ENCODE data around the gene TBX15.
"Not testable (repeated sequence)": the region's sequence is repeated elsewhere in the genome, so short reads cannot be mapped to it uniquely, and the experiment has no call there.

The TBX15 gene

DNA sequence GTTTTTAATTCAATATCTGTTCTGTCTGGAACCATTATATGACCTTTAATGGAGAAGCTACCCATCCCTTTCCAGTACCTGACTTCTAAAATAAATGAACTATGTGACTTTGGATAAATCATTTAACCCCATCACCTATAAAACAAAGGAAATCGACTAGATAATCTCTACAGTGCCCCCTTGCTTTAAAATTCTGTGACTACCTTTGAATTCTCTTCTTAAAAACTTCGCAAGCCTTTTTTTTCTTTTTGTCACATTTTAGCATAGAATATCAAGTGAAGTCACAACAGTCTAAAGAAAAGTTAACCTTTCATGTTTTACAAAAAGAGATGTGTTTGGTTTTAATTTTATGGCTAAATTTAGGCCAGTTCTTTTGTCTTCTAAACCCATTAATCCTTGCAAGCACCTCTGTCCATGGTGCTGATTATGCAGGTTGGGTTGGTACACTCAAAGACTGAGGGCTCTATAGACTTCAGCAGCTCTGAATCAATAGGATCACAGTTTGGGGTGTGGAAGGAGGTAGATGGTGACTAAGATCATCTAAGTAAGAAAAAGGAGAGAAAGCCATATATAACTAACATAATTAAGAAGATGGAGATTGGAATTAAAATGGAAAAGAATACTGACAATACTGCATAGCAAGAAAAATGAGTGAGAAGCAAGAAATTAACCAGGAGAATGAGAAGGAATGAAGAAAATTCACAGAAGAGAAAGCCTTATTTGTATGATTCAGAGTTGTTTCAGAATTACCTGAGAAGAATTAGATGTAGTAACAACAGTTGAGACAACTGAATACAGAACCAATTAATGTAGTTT, 59.2 kb downstream of the TBX15 start:
- in situ Hi-C loops (cut with MboI; ENCODE audit: low sequenced_read_pairs): no loop called here

DNA sequence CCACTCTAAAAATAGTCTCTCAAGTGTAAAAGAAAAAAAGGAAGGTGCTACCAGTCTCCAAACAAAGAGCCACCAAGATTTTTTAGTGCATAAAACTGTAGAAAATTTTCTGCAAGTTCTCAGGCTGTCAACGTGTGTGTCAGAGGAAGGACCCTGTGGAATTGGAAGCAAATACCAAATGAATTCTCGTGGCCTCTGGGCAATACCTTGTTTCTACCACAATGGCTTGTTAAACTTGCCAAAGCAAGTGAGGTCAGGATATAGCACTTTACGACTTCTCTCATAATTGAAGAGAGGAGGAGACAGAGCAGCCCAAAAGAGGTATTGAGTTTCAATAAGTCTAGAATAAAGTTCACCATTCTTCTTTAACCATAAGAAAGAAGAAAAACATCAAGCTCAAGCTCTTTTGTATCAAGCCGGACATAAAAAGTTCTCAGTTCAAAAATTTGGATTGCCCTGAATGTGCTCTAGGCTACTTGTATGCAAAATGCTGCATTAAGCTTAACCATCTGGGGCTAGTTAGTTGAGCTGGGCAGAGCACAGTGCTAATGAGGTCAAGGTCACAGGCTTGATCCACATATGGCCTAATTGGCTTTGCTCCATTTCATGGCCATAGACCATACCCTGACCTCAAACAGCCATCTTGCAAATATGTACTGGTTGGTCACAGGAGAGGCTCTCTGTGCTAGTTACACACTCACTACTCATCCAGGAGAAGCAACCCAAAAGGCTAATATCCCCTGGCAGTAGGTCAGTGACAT, 60.5 kb downstream of the TBX15 start:
- in situ Hi-C loops (cut with MboI; ENCODE audit: low sequenced_read_pairs): no loop called here

DNA sequence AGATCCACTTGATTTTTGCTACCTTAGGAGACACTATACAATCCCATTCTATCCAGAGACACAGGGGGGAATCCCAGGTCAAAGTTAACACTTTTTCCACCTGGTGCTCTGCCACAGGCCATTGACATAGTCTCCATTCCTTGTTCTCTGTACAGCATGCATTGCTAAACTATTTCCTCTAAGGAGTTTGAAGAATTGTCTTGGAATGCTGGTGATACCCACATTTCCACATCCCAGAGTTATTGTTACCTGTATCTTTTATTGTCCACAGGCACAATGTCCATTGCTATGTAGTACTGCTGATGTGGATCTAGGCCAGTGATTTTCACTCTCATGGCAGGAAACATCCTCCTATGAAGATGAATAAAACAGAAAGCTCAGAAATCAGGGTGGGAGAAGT, 61.9 kb downstream of the TBX15 start:
- in situ Hi-C loops (cut with MboI; ENCODE audit: low sequenced_read_pairs): no loop called here

DNA sequence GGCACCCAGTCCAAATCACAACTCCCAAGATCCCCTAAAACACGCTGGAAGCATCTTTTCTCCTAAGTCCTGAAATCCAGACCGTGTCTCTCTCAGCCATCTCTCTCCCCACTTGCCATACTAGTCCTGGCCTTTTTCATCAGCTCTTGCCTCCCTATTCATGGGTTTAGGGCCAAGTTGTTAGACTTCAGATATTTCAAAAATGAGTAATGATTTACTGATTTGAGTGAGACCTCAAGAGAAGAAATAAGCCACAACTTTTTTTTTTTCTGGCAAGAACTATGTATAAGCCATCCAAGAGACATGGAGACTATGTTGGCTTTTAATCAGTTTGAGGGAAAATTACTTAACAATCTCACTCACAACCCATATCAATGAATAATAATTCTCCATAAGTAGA, 62.5 kb downstream of the TBX15 start:
- in situ Hi-C loops (cut with MboI; ENCODE audit: low sequenced_read_pairs): no loop called here

DNA sequence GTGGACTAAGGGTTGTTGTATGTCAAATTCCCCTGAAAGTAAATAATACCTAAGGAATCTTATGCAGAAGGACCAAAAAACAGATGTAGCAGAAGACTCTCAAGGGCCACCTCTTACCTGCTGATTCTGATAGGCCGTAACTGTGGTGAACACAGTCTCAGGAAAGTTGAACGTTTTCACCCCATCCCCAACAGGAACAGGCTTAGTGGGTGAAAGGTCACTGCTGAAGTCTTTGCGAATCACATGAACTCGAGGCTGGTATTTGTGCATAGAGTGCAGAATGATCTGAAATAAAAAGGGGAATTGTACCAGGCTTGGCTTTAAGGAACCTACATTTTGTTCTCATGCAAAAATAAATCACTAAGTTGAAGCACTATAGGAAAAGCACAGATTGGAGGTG, 64.8 kb downstream of the TBX15 start:
- in situ Hi-C loops (cut with MboI; ENCODE audit: low sequenced_read_pairs): no loop called here

DNA sequence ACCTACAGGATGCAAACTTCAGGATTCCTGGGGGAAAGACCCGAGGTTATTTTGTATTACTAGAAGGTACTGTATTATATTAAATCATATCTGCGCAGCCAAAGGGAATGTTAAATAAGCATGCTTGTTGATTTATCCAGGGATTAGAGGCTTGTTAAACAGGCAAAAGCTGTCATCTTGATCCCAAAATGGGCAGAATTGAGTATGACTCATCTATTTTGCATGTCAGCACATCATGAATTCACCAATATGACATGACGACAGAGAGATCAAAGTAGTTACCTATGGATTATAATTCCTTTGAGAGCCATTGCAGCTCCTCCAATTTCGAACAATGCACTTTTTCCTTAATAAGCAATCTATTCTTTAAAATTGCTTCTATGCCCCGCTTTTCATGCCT, 66.1 kb downstream of the TBX15 start:
- in situ Hi-C loops (cut with MboI; ENCODE audit: low sequenced_read_pairs): no loop called here

DNA sequence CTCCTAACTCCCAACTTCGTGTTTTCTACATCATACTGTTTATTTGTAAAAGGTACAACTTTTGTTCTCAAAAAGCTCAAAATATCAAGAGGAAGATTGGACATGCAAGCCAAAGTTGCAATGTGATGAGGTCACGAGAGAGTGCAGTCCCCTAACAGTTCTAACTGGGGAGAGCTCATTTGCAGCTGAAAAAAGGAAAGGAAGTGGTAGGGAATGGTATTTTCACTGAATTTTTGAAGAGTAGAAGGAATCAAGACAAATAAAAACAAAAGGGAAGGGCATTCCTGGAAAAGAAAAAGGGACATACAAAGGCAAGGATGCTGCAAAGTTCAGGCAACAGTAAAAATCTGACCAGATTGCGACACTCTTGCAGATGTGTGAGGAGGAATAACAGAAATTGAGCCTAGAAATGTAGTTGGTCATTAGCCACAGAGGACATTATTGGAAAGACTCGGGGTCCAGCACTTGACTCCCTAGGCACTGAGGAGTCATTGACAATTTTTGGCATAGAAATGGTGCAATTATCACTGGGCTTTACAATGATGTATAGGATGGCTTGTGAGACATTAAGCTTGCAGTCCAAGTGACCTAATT, 67.9 kb downstream of the TBX15 start:
- in situ Hi-C loops (cut with MboI; ENCODE audit: low sequenced_read_pairs): no loop called here

DNA sequence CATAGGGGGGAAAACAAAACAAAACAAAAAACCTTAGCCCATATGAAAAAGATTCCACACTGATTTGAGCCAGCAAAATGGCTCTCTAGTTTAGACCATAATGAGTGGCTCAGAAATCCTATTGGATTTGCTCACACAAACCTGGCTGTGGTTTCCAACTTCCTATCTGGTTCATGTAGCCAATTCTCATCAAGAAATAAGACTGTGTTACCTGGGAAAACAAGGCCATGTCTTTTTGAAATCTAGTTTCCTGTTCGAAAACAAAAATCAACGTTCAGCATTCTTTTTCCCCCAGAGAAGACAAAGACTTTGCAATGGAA, 69.2 kb downstream of the TBX15 start:
- in situ Hi-C loops (cut with MboI; ENCODE audit: low sequenced_read_pairs): no loop called here

DNA sequence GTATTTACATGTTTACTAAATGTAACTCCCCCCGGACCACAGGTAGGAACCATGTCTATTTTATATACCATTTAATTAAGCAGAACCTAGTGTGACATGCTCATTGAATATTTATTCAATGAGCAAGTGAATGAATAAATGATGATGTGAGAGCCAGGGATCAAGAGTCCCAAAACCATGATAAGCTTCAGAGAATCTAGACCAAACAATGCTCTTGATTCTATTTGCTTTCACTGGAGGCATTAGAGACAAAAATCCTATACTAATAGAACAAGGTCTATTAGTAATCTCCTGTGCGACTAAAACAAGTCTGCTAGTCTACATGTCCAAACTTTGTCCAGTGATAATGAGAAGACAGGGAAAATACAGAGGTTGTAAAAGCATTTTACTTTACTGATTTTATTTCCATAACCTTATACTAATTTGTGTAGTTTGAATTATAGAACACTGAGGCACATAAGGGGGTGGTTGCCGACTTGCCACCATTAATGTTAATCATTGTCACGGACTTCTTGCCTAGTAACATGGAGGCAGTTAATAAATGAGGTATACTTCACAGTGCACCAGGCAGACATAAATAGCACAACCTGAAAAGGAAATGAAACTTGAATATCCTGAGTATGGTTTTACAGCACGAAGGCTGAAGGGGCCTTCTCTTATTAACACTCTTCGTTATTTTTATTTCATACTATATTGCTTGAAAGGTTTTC, 69.8 kb downstream of the TBX15 start:
- in situ Hi-C loops (cut with MboI; ENCODE audit: low sequenced_read_pairs): no loop called here

DNA sequence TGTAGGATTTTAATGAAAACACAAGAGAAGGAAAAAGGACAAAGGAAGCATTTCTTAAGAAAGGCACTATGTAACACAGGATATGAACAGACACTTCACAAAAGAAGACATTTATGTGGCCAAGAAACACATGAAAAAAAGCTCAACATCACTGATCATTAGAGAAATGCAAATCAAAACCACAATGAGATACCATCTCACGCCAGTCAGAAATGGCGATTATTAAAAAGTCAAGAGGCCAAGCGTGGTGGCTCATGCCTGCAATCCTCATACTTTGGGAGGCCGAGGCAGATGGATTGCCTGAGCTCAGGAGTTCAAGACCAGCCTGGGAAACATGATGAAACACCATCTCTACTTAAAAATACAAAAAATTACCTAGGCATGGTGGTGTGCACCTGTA, 71.8 kb downstream of the TBX15 start:
- in situ Hi-C loops (cut with MboI; ENCODE audit: low sequenced_read_pairs): not testable (repeated sequence)

DNA sequence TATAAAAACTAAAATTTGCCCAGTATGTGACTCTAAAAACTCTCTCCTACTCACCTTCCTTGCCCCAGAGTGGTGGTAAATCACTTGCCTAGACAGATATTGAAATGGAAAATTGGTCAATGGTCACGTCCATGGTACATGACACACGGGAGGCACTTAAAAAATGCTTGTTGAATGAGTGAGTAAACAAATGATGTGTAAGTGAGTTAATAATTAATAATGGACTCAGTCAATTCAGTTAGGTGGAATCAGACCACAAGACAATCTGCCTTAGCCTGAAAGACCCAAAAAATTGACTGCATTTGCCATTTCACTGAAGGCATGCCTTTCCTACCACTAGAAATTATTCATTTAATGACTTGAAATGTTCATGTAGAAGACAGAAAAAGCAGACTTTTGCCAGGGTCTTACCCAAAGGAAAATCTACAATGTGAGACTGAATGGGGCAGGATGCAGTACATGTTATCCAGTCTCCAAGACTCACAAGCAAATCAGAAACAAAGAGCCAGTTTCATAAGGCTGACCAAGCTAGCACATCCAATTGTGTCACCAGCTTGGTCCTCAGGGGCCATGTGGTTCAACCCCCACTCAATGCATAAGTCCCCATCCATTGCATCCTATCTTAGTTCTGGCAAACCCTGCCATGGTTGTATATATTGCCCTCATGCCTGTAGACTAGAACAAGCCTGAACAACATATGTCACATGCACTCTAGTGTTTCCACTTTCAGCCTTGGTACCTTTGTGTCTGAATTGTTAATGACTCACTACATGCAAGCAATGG, 73.6 kb downstream of the TBX15 start:
- in situ Hi-C loops (cut with MboI; ENCODE audit: low sequenced_read_pairs): no loop called here

DNA sequence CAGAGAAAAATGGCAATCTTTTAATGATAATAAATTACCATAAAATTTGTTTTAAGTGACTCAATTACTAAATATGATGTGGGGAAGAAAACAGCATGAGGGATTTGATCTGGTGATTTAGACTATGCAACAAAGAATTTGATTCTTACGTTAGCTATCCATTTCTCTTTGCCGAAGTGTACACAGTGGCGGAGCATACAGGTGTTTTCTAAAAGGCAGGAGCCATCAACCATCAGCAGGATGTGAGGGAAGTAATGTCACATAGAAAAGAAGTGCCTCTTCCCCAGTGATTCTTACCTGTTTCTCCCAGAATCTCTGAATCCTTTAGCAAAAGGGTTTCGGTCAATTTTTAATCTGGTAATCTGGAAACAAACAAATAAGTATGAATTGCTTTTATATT, 74.3 kb downstream of the TBX15 start:
- in situ Hi-C loops (cut with MboI; ENCODE audit: low sequenced_read_pairs): no loop called here

DNA sequence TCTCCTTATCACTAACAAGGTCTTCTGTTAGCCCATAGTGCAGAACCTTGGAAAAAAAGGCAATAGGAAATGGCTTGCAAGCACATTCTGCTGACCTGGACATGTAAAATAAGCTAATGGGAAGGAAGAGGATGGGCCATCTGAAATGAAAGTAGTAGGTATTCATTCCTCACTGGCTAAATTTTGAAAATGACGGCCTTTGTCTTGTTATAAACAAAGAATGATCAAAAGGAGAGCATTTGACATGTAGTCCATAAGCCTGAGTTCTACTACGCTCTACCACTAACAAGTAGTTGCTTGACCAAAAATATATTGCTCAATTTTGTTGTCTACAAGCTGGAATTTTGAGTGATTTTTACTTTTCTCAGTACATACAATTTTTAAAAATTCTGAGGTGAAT, 75.6 kb downstream of the TBX15 start:
- in situ Hi-C loops (cut with MboI; ENCODE audit: low sequenced_read_pairs): no loop called here

DNA sequence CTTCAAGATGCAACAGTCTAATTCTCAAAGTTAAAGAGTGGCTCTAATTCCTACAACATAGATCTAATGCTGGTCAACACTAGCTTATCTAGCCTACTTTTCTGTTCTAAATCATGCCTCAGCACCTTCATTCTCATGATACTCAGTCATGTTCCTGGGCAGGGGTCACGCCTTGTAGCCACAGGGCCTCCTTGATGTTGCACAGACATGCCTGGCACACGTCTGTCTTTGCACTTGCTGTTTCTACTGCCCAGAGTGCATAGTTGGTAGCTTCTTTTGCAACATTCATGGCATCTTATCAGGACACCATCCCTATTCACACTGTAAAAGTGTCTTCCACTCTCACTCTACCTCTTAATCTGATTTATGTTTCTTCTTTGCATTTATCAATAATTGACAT, 76.6 kb downstream of the TBX15 start:
- in situ Hi-C loops (cut with MboI; ENCODE audit: low sequenced_read_pairs): no loop called here

DNA sequence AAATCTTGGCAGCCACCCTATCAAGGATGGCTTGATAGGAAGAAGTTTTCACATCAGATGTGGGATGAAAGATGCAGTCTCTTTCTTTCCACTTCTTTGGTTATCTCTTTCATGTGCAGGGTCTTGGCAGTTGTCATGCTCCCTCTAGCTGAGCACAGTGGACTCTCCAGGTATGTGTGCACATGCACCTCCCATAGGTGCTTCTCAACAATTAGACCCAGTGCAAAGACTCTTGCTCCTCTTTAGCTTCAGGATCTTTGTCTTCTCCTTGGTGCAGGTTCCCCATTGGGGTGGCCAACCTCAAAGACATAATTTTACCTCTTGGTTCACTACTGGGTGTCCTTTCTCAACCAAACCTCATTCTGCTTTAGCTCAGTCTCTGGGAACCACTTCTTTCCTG, 80.7 kb downstream of the TBX15 start:
- in situ Hi-C loops (cut with MboI; ENCODE audit: low sequenced_read_pairs): no loop called here

DNA sequence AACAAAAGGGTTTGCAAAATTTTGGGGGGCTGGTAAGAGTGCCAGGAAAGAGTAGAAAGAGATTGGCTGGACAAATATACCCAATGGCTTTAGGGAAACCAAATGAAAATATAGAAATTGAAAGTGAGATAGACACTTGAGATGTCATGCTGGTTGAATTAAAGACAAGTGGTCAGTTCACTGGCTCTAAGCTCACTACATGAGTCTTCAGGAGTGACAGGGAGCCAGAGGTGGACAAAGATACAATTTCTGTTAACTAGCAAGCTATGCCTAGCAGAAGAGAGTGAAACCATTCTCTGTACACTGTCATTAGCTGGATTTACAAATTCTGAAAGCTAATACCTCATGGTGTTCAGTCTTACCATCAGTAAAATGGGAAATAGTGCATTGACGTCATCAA, 82.5 kb downstream of the TBX15 start:
- in situ Hi-C loops (cut with MboI; ENCODE audit: low sequenced_read_pairs): no loop called here

DNA sequence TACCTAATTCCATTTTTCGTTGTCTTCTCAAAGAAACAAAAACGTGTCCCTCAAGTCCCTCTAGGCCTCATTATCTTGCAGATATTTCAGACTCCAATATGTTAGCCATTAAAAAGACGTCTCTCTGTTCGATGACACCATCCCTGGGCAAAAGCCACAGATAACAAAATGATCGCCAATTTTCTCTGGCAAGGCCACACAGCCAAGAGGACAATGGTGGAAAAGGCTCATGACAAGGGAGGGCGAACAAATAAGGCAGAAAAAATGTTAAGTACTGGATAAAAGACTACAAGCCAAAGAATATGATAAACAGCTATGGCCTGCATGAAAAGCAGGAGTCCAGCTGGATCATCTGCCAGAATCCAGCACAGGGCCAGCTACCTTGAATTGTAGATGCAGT, 82.9 kb downstream of the TBX15 start:
- in situ Hi-C loops (cut with MboI; ENCODE audit: low sequenced_read_pairs): no loop called here

DNA sequence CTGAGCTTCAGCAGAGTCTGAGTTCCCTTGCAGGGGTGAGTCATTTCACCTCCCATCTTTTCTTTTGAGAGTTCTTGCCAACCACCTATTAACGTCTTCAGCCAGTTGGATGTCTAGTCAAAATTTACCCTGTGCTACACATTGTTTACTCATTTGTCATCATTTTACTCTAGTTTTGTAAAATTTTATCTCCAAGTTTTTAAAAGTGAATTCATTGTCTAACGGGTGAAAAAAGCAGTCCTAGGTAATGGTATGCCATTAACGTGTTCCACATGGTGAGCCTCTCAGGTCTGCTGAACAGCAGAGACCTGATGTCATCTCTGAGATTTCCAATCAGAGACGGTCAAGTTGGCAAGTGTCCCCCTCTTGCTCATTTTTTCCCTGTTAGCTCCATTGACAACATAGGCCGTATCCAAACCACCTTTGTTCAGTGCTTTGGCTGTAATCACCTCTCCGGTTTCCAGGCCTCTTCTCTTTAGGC, 85.4 kb downstream of the TBX15 start:
- in situ Hi-C loops (cut with MboI; ENCODE audit: low sequenced_read_pairs): no loop called here

DNA sequence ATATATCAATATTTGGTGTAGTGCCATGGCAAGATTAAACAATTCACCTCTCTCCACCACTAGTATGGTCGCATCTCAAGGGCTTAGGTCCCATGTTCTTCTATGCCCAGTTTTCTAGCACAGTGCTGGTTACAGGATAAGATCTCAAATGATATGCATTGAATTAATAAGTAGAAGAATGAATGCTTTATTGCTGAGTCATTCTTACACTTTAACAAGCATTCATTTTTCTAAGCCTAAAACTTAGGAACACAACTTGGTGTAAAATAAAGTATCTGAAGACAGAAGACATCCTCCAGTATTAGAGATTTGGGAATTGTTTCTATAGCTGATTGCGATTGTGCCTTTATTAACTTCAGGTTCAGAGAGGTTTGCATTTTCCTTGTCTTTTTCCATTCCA, 85.8 kb downstream of the TBX15 start:
- in situ Hi-C loops (cut with MboI; ENCODE audit: low sequenced_read_pairs): no loop called here

DNA sequence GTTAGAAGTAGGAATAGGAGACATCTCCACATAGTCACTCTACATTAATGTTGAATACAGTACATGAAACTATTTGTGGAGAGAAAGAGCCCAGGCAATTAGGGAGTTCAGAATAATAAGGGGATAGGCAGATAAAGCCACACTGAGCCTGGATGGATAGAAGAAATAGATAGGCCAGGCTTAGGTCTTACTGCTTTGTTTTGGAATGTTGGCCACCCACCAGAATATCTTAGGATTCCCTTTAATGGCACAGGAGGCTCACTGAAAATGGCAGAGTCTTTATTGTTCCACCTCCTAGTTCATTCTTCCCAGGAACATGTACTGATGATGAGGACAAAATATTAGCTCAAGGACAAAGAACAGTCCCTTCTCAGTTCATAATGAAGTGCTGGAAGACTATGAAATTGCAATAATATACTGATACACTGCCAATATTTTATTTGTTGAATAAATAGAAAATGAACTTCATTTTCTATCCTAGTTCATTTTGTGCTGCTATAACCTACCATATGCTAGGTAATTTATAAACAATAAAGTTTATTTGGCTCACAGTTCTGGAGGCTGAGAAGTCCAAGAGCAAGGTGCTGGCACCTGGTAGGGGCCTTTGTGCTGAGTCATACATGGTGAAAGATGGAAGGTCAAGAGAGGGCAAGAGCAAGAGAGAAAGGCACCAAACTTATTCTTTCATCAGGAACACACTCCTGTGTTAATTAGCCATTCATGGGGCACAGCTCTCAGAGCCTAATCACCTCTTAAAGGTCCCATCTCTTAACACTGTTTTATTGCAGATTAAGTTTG, 87.3 kb downstream of the TBX15 start:
- in situ Hi-C loops (cut with MboI; ENCODE audit: low sequenced_read_pairs): no loop called here

Measured in HL-60/S4 treated with retinoic acid at 250 ng/mL for 4 days and 3 days (cell line).